GM21717 (cell line): ENCODE measurements around the gene RYK.

Source experiments
- ATAC-seq: cut with Tn5 transposase; IDR thresholded peaks from one replicate; pipeline ENCODE4 v1.9.1; 2021; ENCODE audit warnings: mild to moderate bottlenecking, moderate library complexity; ENCODE audit not compliant: unreplicated experiment

RYK gene

GRCh38 chr3:134258761-134259347 lies 8.2 kb upstream of the RYK start:
- ATAC-seq = no peak

- no peak for ATAC-seq
Measured at GRCh38 chr3:134255404-134255803, 4.7 kb upstream of the RYK start.

- ATAC-seq = no peak
Measured at GRCh38 chr3:134253475-134254226, 3.0 kb upstream of the RYK start.

GRCh38 chr3:134252766-134253165 lies 2.1 kb upstream of the RYK start:
- ATAC-seq = no peak

- ATAC-seq = no peak
Measured at GRCh38 chr3:134251731-134252391, 1.2 kb upstream of the RYK start.

- ATAC-seq = peak; percentile 40
Measured at GRCh38 chr3:134249935-134250716, 533 bp downstream of the RYK start.

GRCh38 chr3:134249296-134249841 lies 1.3 kb downstream of the RYK start:
- ATAC-seq = no peak

GRCh38 chr3:134244921-134245320 lies 5.7 kb downstream of the RYK start:
- ATAC-seq = no peak

GRCh38 chr3:134242649-134243617 lies 7.7 kb downstream of the RYK start:
- no peak for ATAC-seq

- peak; percentile 45 for ATAC-seq
Measured at GRCh38 chr3:134239538-134239937, 11.1 kb downstream of the RYK start.

GRCh38 chr3:134237454-134238145 lies 13.1 kb downstream of the RYK start:
- ATAC-seq = no peak

- ATAC-seq = peak; percentile 49
Measured at GRCh38 chr3:134236505-134237170, 14.0 kb downstream of the RYK start.

- no peak for ATAC-seq
Measured at GRCh38 chr3:134235577-134236076, 15.0 kb downstream of the RYK start.

GRCh38 chr3:134232951-134233350 lies 17.7 kb downstream of the RYK start:
- no peak for ATAC-seq

GRCh38 chr3:134232151-134232550 lies 18.5 kb downstream of the RYK start:
- no peak for ATAC-seq

- ATAC-seq = no peak
Measured at GRCh38 chr3:134231131-134231530, 19.5 kb downstream of the RYK start.

- no peak for ATAC-seq
Measured at GRCh38 chr3:134229038-134229437, 21.6 kb downstream of the RYK start.

GRCh38 chr3:134228479-134228878 lies 22.2 kb downstream of the RYK start:
- ATAC-seq = no peak

GRCh38 chr3:134228035-134228434 lies 22.6 kb downstream of the RYK start:
- no peak for ATAC-seq
